Neuron (in vitro differentiated cells): ENCODE measurements around the gene CFAP74.
"Not testable (repeated sequence)": the region's sequence is repeated elsewhere in the genome, so short reads cannot be mapped to it uniquely, and the experiment has no call there.

ENCODE experiments used
- H2AFZ ChIP-seq: one replicate; pipeline ENCODE4 v1.6.1; 2013; ENCODE audit warnings: low read depth, mild to moderate bottlenecking, inconsistent platforms, low read length, moderate library complexity
- H3K27me3 ChIP-seq: one replicate; pipeline ENCODE4 v1.6.1; 2013; ENCODE audit warnings: low read length; ENCODE audit not compliant: insufficient read depth
- H3K36me3 ChIP-seq: one replicate; pipeline ENCODE4 v1.6.1; 2013; ENCODE audit warnings: low read length; ENCODE audit not compliant: insufficient read depth
- H3K4me1 ChIP-seq: one replicate; pipeline ENCODE4 v1.6.1; 2013; ENCODE audit warnings: low read length; ENCODE audit not compliant: insufficient read depth
- H3K4me3 ChIP-seq: 2 replicates; pipeline ENCODE4 v1.5.1; 2013; ENCODE audit warnings: mild to moderate bottlenecking, low read length, moderate library complexity
- H3K9me3 ChIP-seq: one replicate; pipeline ENCODE4 v1.6.1; 2013; ENCODE audit warnings: low read length

Gene CFAP74

GRCh38 chr1:1982379-1983232 lies 21.0 kb downstream of the CFAP74 start:
- Histone ChIP-seq H3K36me3 (no peaks in the 10 kb centered on the region), H3K27me3 (peaks cover 8% of the 10 kb centered on the region), H3K4me1 (no peaks in the 10 kb centered on the region), H3K4me3 (no peak overlapping the region), H3K9me3 (peaks cover 13% of the 10 kb centered on the region), H2AFZ (no peak overlapping the region)

GRCh38 chr1:1981631-1982327 lies 21.8 kb downstream of the CFAP74 start:
- not testable (repeated sequence) for H2AFZ ChIP-seq, H3K4me3 ChIP-seq, H3K36me3 ChIP-seq, H3K4me1 ChIP-seq, H3K27me3 ChIP-seq
- peaks cover 13% of the 10 kb centered on the region for H3K9me3 ChIP-seq

- Histone ChIP-seq H3K36me3 (no peaks in the 10 kb centered on the region), H3K9me3 (peaks cover 13% of the 10 kb centered on the region), H3K4me1 (no peaks in the 10 kb centered on the region), H3K4me3 (no peak overlapping the region), H2AFZ (no peak overlapping the region), H3K27me3 (no peaks in the 10 kb centered on the region)
Measured at GRCh38 chr1:1981142-1981500, 22.5 kb downstream of the CFAP74 start.

- H2AFZ ChIP-seq = no peak overlapping the region
- no peaks in the 10 kb centered on the region for H3K4me1 ChIP-seq
- peaks cover 13% of the 10 kb centered on the region for H3K9me3 ChIP-seq
- no peaks in the 10 kb centered on the region for H3K27me3 ChIP-seq
- H3K36me3 ChIP-seq = no peaks in the 10 kb centered on the region
- H3K4me3 ChIP-seq = no peak overlapping the region
Measured at GRCh38 chr1:1980467-1981141, 23.0 kb downstream of the CFAP74 start.

- H2AFZ ChIP-seq = no peak overlapping the region
- no peaks in the 10 kb centered on the region for H3K36me3 ChIP-seq
- no peak overlapping the region for H3K4me3 ChIP-seq
- no peaks in the 10 kb centered on the region for H3K27me3 ChIP-seq
- H3K9me3 ChIP-seq = peaks cover 13% of the 10 kb centered on the region
- no peaks in the 10 kb centered on the region for H3K4me1 ChIP-seq
Measured at GRCh38 chr1:1979482-1980165, 24.0 kb downstream of the CFAP74 start.

- H3K4me3 ChIP-seq, H3K36me3 ChIP-seq, H3K27me3 ChIP-seq, H2AFZ ChIP-seq, H3K4me1 ChIP-seq: not testable (repeated sequence)
- peaks cover 13% of the 10 kb centered on the region for H3K9me3 ChIP-seq
Measured at GRCh38 chr1:1978690-1979481, 24.7 kb downstream of the CFAP74 start.

- Histone ChIP-seq H3K9me3 (peaks cover 12% of the 10 kb centered on the region), H3K4me3 (no peak overlapping the region), H3K4me1 (no peaks in the 10 kb centered on the region), H3K27me3 (peaks cover 4% of the 10 kb centered on the region), H3K36me3 (no peaks in the 10 kb centered on the region), H2AFZ (no peak overlapping the region)
Measured at GRCh38 chr1:1978108-1978507, 25.5 kb downstream of the CFAP74 start.

GRCh38 chr1:1976031-1976430 lies 27.6 kb downstream of the CFAP74 start:
- no peaks in the 10 kb centered on the region for H3K36me3 ChIP-seq
- H3K4me3 ChIP-seq = no peak overlapping the region
- H3K9me3 ChIP-seq = peaks cover 10% of the 10 kb centered on the region
- H2AFZ ChIP-seq = no peak overlapping the region
- H3K4me1 ChIP-seq = no peaks in the 10 kb centered on the region
- peaks cover 4% of the 10 kb centered on the region for H3K27me3 ChIP-seq

GRCh38 chr1:1975535-1975934 lies 28.1 kb downstream of the CFAP74 start:
- H3K4me3 ChIP-seq = no peak overlapping the region

GRCh38 chr1:1974834-1975233 lies 28.8 kb downstream of the CFAP74 start:
- no peak overlapping the region for H2AFZ ChIP-seq
- H3K4me1 ChIP-seq = no peaks in the 10 kb centered on the region
- H3K4me3 ChIP-seq = no peak overlapping the region
- peaks cover 9% of the 10 kb centered on the region for H3K9me3 ChIP-seq
- peaks cover 4% of the 10 kb centered on the region for H3K27me3 ChIP-seq
- no peaks in the 10 kb centered on the region for H3K36me3 ChIP-seq

More at GRCh38 chr1:1975535-1975934, 28.1 kb downstream of the CFAP74 start:
- Histone ChIP-seq H3K27me3 (peaks cover 4% of the 10 kb centered on the region), H2AFZ (no peak overlapping the region), H3K36me3 (no peaks in the 10 kb centered on the region), H3K4me1 (no peaks in the 10 kb centered on the region), H3K9me3 (peaks cover 10% of the 10 kb centered on the region)

- H3K9me3 ChIP-seq = peaks cover 3% of the 10 kb centered on the region
- peaks cover 4% of the 10 kb centered on the region for H3K27me3 ChIP-seq
- no peaks in the 10 kb centered on the region for H3K36me3 ChIP-seq
- H3K4me1 ChIP-seq = no peaks in the 10 kb centered on the region
- no peak overlapping the region for H2AFZ ChIP-seq
- no peak overlapping the region for H3K4me3 ChIP-seq
Measured at GRCh38 chr1:1973716-1974642, 29.6 kb downstream of the CFAP74 start.
